ENCODE measurements around the gene LHFPL3.

DNA sequence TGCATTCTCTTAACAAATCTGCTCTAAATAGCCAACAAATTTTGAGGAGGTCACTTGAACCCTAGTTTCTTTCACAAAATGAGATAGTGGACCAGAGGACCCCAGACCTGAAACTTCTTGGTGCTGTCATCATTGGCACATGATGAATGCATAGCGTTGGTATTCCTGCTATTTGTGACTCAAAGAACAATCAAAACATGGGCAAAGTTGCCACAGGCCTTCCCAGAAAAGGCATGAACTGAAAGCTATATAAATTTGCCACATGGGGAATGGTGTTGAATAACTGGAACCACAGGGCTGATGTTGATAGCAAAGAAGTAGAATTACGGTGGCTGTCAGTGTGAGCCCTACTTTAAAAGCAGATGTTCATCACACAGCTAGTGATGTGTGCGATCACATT is 465.8 kb downstream of the LHFPL3 start:
- TF ChIP-seq, protein P1, sequence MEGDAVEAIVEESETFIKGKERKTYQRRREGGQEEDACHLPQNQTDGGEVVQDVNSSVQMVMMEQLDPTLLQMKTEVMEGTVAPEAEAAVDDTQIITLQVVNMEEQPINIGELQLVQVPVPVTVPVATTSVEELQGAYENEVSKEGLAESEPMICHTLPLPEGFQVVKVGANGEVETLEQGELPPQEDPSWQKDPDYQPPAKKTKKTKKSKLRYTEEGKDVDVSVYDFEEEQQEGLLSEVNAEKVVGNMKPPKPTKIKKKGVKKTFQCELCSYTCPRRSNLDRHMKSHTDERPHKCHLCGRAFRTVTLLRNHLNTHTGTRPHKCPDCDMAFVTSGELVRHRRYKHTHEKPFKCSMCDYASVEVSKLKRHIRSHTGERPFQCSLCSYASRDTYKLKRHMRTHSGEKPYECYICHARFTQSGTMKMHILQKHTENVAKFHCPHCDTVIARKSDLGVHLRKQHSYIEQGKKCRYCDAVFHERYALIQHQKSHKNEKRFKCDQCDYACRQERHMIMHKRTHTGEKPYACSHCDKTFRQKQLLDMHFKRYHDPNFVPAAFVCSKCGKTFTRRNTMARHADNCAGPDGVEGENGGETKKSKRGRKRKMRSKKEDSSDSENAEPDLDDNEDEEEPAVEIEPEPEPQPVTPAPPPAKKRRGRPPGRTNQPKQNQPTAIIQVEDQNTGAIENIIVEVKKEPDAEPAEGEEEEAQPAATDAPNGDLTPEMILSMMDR (IDR thresholded peaks at IDR 0.05; ENCODE audit: borderline replicate concordance, extremely low read depth, low read length, poor library complexity, severe bottlenecking): no peak
- no peak for TF ChIP-seq EZH2 (IDR thresholded peaks at IDR 0.05; ENCODE audit: borderline replicate concordance, low read depth, low read length, severe bottlenecking)
